ENCODE data around the gene GLIS1.

Gene GLIS1

DNA sequence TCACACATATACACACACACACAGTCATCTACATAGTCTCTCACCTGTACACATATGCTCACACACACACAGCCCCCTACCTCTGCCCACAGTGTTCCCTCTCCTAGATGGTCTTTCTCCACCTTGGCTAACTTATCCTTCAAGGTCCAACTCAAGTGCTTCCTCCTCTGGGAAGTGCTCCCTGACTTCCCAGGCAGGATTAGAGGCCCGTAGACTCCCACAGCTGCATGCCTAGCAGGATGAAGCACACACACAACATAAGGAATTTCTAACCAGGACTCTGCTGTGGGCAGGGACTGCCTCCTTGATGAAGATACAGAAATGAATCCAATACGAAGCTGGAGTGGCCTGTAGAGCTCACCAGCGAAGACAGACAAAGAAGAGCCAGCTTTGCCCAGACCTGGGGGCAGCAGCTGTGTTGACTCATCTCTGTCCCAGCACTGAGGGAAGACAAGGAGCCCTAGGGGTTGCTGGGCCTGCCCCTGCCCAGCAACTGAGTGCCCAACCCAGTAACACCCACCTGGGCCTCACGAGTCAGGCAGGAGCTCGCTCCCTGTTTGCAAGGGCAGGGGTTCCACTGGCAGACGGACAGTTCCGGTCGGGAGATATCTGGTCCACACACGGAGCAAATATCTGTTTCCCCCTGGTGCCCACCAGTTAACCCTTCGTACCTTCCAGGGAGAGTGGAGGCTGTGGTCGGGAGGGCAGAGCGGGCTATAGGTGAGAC, 178.9 kb downstream of the GLIS1 start:
- no peaks in the 10 kb centered on the region for H3K27me3 ChIP-seq (ENCODE audit: low read length)
- H3K9me3 ChIP-seq (ENCODE audit: insufficient read depth, low read length): peaks cover 7% of the 10 kb centered on the region; the same call in 1 of the 2 replicates
- no peaks in the 10 kb centered on the region for H3K9me2 ChIP-seq (replicated peaks; ENCODE audit: insufficient read depth, low read length)
- no peak for TF ChIP-seq EZH2phosphoT487 (conservative IDR thresholded peaks at IDR 0.05; ENCODE audit: low read length)
- TF ChIP-seq, protein P1, sequence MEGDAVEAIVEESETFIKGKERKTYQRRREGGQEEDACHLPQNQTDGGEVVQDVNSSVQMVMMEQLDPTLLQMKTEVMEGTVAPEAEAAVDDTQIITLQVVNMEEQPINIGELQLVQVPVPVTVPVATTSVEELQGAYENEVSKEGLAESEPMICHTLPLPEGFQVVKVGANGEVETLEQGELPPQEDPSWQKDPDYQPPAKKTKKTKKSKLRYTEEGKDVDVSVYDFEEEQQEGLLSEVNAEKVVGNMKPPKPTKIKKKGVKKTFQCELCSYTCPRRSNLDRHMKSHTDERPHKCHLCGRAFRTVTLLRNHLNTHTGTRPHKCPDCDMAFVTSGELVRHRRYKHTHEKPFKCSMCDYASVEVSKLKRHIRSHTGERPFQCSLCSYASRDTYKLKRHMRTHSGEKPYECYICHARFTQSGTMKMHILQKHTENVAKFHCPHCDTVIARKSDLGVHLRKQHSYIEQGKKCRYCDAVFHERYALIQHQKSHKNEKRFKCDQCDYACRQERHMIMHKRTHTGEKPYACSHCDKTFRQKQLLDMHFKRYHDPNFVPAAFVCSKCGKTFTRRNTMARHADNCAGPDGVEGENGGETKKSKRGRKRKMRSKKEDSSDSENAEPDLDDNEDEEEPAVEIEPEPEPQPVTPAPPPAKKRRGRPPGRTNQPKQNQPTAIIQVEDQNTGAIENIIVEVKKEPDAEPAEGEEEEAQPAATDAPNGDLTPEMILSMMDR (IDR thresholded peaks at IDR 0.05; ENCODE audit: insufficient read depth, low read length, poor library complexity, severe bottlenecking): no peak
- no peak overlapping the region for H2AFZ ChIP-seq (ENCODE audit: low read depth, low read length, severe bottlenecking)
- no peaks in the 10 kb centered on the region for H3K36me3 ChIP-seq (ENCODE audit: low read length)
- H3K79me2 ChIP-seq (ENCODE audit: insufficient read depth, low read length): no peaks in the 10 kb centered on the region
- H3K9ac ChIP-seq (ENCODE audit: low read length): no peak overlapping the region
- no peak overlapping the region for H3K27ac ChIP-seq (ENCODE audit: low read depth, low read length)
- no peak overlapping the region for H3K4me2 ChIP-seq (ENCODE audit: low read depth, low read length, poor library complexity, severe bottlenecking)
- H3F3A ChIP-seq (ENCODE audit: insufficient read depth): no peaks in the 10 kb centered on the region
- H3K4me3 ChIP-seq (ENCODE audit: insufficient read depth, low read length, poor library complexity, severe bottlenecking): no peak overlapping the region
- no peaks in the 10 kb centered on the region for H4K20me1 ChIP-seq (ENCODE audit: low read depth, low read length)

DNA sequence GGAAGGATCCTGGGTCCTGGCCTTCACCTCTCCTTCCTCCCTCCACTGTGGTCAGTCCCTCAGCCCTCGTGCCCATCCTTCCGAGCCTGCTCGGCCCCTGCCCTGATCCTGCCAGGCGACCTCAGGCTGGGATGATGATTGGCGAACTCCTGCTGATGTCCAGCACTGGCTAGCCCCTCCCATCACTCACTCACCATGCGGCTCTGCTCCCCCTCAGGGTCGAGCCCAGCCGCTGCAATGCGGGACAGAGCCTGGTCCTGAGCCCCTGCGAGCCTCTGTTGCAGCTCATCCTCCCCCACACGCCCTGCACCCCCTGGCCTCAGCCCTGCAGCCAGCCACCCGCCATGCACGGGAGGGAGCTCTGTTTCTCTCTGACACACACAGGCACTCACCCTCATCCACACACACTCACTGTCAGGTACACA, 179.6 kb downstream of the GLIS1 start:
- TF ChIP-seq EZH2phosphoT487 (conservative IDR thresholded peaks at IDR 0.05; ENCODE audit: low read length): no peak
- TF ChIP-seq, protein P1 (IDR thresholded peaks at IDR 0.05; ENCODE audit: insufficient read depth, low read length, poor library complexity, severe bottlenecking): no peak
- Histone ChIP-seq H3K9me2 (replicated peaks; ENCODE audit: insufficient read depth, low read length) (no peaks in the 10 kb centered on the region), H2AFZ (ENCODE audit: low read depth, low read length, severe bottlenecking) (no peak overlapping the region), H3K9me3 (ENCODE audit: insufficient read depth, low read length) (peaks cover 7% of the 10 kb centered on the region; the same call in 1 of the 2 replicates), H3K9ac (ENCODE audit: low read length) (no peak overlapping the region), H3F3A (ENCODE audit: insufficient read depth) (no peaks in the 10 kb centered on the region), H3K27ac (ENCODE audit: low read depth, low read length) (no peak overlapping the region), H3K4me3 (ENCODE audit: insufficient read depth, low read length, poor library complexity, severe bottlenecking) (no peak overlapping the region), H4K20me1 (ENCODE audit: low read depth, low read length) (no peaks in the 10 kb centered on the region), H3K79me2 (ENCODE audit: insufficient read depth, low read length) (no peaks in the 10 kb centered on the region), H3K27me3 (ENCODE audit: low read length) (no peaks in the 10 kb centered on the region), H3K4me2 (ENCODE audit: low read depth, low read length, poor library complexity, severe bottlenecking) (no peak overlapping the region), H3K36me3 (ENCODE audit: low read length) (no peaks in the 10 kb centered on the region)

DNA sequence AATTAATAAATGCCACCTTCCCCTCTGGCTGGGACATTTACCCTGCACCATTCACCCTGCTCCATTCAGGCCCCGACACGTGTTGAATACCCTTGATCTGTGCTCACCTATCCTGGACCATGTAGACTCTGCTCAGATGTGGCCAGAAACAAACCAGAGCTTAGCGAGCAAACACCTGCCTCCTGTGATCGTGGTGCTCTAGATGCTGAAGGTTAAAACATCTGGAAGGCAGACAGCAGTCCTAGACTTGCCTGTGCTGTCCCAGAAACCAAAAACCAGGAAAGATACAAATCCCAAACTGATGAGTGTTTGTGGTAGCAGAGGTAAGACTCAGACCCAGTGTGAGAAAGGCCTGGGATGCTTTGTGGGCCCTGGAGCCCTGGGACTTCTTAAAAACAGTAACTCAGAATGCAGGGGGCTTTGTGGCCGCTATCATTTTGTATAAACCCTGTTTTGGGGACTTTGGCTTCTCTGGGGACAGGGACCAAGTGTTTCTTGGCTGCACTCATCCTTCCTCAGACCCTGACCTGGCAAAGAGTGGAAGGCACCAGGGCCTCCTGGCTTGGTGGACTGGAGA, 180.1 kb downstream of the GLIS1 start:
- TF ChIP-seq EZH2phosphoT487 (conservative IDR thresholded peaks at IDR 0.05; ENCODE audit: low read length): no peak
- TF ChIP-seq, protein P1 (IDR thresholded peaks at IDR 0.05; ENCODE audit: insufficient read depth, low read length, poor library complexity, severe bottlenecking): no peak
- no peak overlapping the region for H3K9ac ChIP-seq (ENCODE audit: low read length)
- H3K4me2 ChIP-seq (ENCODE audit: low read depth, low read length, poor library complexity, severe bottlenecking): no peak overlapping the region
- no peaks in the 10 kb centered on the region for H4K20me1 ChIP-seq (ENCODE audit: low read depth, low read length)
- no peaks in the 10 kb centered on the region for H3K9me2 ChIP-seq (replicated peaks; ENCODE audit: insufficient read depth, low read length)
- peaks cover 7% of the 10 kb centered on the region; the same call in 1 of the 2 replicates for H3K9me3 ChIP-seq (ENCODE audit: insufficient read depth, low read length)
- H3K36me3 ChIP-seq (ENCODE audit: low read length): no peaks in the 10 kb centered on the region
- no peaks in the 10 kb centered on the region for H3F3A ChIP-seq (ENCODE audit: insufficient read depth)
- no peak overlapping the region for H3K27ac ChIP-seq (ENCODE audit: low read depth, low read length)
- H3K79me2 ChIP-seq (ENCODE audit: insufficient read depth, low read length): no peaks in the 10 kb centered on the region
- H2AFZ ChIP-seq (ENCODE audit: low read depth, low read length, severe bottlenecking): no peak overlapping the region
- H3K27me3 ChIP-seq (ENCODE audit: low read length): no peaks in the 10 kb centered on the region
- no peak overlapping the region for H3K4me3 ChIP-seq (ENCODE audit: insufficient read depth, low read length, poor library complexity, severe bottlenecking)
